ENCODE measurements around the gene ABCB9. TPM values are rescaled to one million over a fixed set of nuclear protein-coding genes. Genes with fewer than 3 reads are reported as not detected.
A peak's percentile ranks its signal among the peaks of the same experiment; 100 is the strongest.
"Not testable (repeated sequence)": the region's sequence is repeated elsewhere in the genome, so short reads cannot be mapped to it uniquely, and the experiment has no call there.

ABCB9 gene
- total RNA-seq, 2 donors from 2014 or later = 8.2 to 50.0 TPM

- H3K9me3 ChIP-seq = no peaks in the 10 kb centered on the region
- TF ChIP-seq POLR2AphosphoS5 (IDR thresholded peaks at IDR 0.05) (no peak), POLR2A (IDR thresholded peaks at IDR 0.05) (no peak), CTCF (IDR thresholded peaks at IDR 0.05) (no peak)
- peak overlapping the region; percentile 92 to 93 for H3K27ac ChIP-seq
- intact Hi-C loops (cut with DNase I) = no loop called here
- WGBS = 2% methylated on average over 9 of the region's 9 CpGs
- H3K27me3 ChIP-seq (replicated peaks; ENCODE audit: insufficient read depth) = no peaks in the 10 kb centered on the region
- H3K4me3 ChIP-seq = peak overlapping the region; percentile 89 to 95
- no peaks in the 10 kb centered on the region for H3K36me3 ChIP-seq
- peaks cover 17% of the 10 kb centered on the region for H3K4me1 ChIP-seq (replicated peaks)
- no peak for DNase-seq (ENCODE audit: low spot score)
Observed at GRCh38 chr12:122895320-122895703, 71.0 kb downstream of the ABCB9 start.

GRCh38 chr12:122894193-122895121 is 71.8 kb downstream of the ABCB9 start:
- peak overlapping the region; percentile 89 to 95 for H3K4me3 ChIP-seq
- no peaks in the 10 kb centered on the region for H3K27me3 ChIP-seq (replicated peaks; ENCODE audit: insufficient read depth)
- H3K27ac ChIP-seq = peak overlapping the region; percentile 92 to 93
- peaks cover 24% of the 10 kb centered on the region for H3K4me1 ChIP-seq (replicated peaks)
- intact Hi-C loops (cut with DNase I) = no loop called here
- 30% methylated on average over 15 of the region's 15 CpGs for WGBS
- no peaks in the 10 kb centered on the region for H3K36me3 ChIP-seq
- no peak for DNase-seq (ENCODE audit: low spot score)
- TF ChIP-seq POLR2A (IDR thresholded peaks at IDR 0.05) (no peak), POLR2AphosphoS5 (IDR thresholded peaks at IDR 0.05) (peak; percentile 27)
- no peaks in the 10 kb centered on the region for H3K9me3 ChIP-seq

- WGBS = 57% methylated on average over 7 of the region's 7 CpGs
- no peak for DNase-seq (ENCODE audit: low spot score)
- H3K4me1 ChIP-seq (replicated peaks) = peaks cover 33% of the 10 kb centered on the region
- no peaks in the 10 kb centered on the region for H3K27me3 ChIP-seq (replicated peaks; ENCODE audit: insufficient read depth)
- H3K4me3 ChIP-seq = peak overlapping the region; percentile 89 to 95
- H3K9me3 ChIP-seq = no peaks in the 10 kb centered on the region
- no peaks in the 10 kb centered on the region for H3K36me3 ChIP-seq
- intact Hi-C loops (cut with DNase I) = no loop called here
- peak overlapping the region; percentile 92 to 93 for H3K27ac ChIP-seq
- no peak for TF ChIP-seq CTCF (IDR thresholded peaks at IDR 0.05)
- peak; percentile 62 for TF ChIP-seq POLR2AphosphoS5 (IDR thresholded peaks at IDR 0.05)
- TF ChIP-seq POLR2A (IDR thresholded peaks at IDR 0.05) = no peak
Observed at GRCh38 chr12:122893208-122894153, 72.8 kb downstream of the ABCB9 start.

GRCh38 chr12:122892724-122893123 is 73.5 kb downstream of the ABCB9 start:
- Histone ChIP-seq H3K27ac (peak overlapping the region; percentile 92 to 93), H3K4me1 (replicated peaks) (peaks cover 33% of the 10 kb centered on the region)
- H3K36me3 ChIP-seq; DNase-seq (ENCODE audit: low spot score); H3K27me3 ChIP-seq (replicated peaks; ENCODE audit: insufficient read depth); intact Hi-C loops (cut with DNase I); H3K4me3 ChIP-seq; H3K9me3 ChIP-seq: not testable (repeated sequence)
- 92% methylated on average over 9 of the region's 9 CpGs for WGBS

GRCh38 chr12:122891661-122892525 is 74.4 kb downstream of the ABCB9 start:
- Histone ChIP-seq H3K4me3 (no peak overlapping the region), H3K27me3 (replicated peaks; ENCODE audit: insufficient read depth) (no peaks in the 10 kb centered on the region), H3K27ac (peak overlapping the region; percentile 44 to 92), H3K9me3 (no peaks in the 10 kb centered on the region), H3K4me1 (replicated peaks) (peaks cover 37% of the 10 kb centered on the region), H3K36me3 (no peaks in the 10 kb centered on the region)
- TF ChIP-seq CTCF (IDR thresholded peaks at IDR 0.05) (no peak), POLR2AphosphoS5 (IDR thresholded peaks at IDR 0.05) (no peak), POLR2A (IDR thresholded peaks at IDR 0.05) (no peak)
- DNase-seq (ENCODE audit: low spot score) = no peak
- intact Hi-C loops (cut with DNase I) = no loop called here
- WGBS = 29% methylated on average over 10 of the region's 10 CpGs

Data from prostate gland (tissue), 2 donors.